CD8-positive, alpha-beta memory T cell (primary cell): ENCODE measurements around the gene IDI1. TPM values are rescaled to one million over a fixed set of nuclear protein-coding genes. Genes with fewer than 3 reads are reported as not detected.

Source experiments
- CTCF ChIA-PET: fragments of 350-600 bp; sonication (Branson Sonifier 250); formaldehyde crosslinking; loops from one replicate; lab custom pipeline; 2021; ENCODE audit warnings: antibody characterized with exemption; lab: Charles Lee
- POLR2A ChIA-PET: fragments of 350-600 bp; sonication (Branson Sonifier 250); formaldehyde crosslinking; loops from one replicate; lab custom pipeline; 2021; ENCODE audit warnings: antibody characterized with exemption; lab: Charles Lee
- DNase-seq, 5 donors: peaks; one replicate each; pipeline versions ENCODE4 v3.0.0 to v3.0.0-alpha.2; 2020 to 2022; ENCODE audit warnings: mixed read lengths in 1 of 5
- H3K27ac ChIP-seq: one replicate; pipeline ENCODE4 v1.7.0; 2013; ENCODE audit warnings: low read depth, mild to moderate bottlenecking, low read length, moderate library complexity
- H3K27me3 ChIP-seq: 2 replicates; pipeline ENCODE4 v1.7.0; 2013; ENCODE audit warnings: low read length, mild to moderate bottlenecking; ENCODE audit not compliant: insufficient read depth, poor library complexity, severe bottlenecking
- H3K36me3 ChIP-seq: 2 replicates; pipeline ENCODE4 v1.7.0; 2013; ENCODE audit warnings: mild to moderate bottlenecking, low read length, moderate library complexity; ENCODE audit not compliant: insufficient read depth
- H3K4me1 ChIP-seq: 2 replicates; pipeline ENCODE4 v1.7.0; 2013; ENCODE audit warnings: mild to moderate bottlenecking, low read length, moderate library complexity; ENCODE audit not compliant: insufficient read depth
- H3K4me3 ChIP-seq: 2 replicates; pipeline ENCODE4 v1.7.0; 2013; ENCODE audit warnings: mild to moderate bottlenecking, low read length
- H3K9me3 ChIP-seq: 2 replicates; pipeline ENCODE4 v1.7.0; 2013; ENCODE audit warnings: mild to moderate bottlenecking, low read length
- H3K27ac Mint-ChIP-seq, 8 donors: one replicate each; pipeline ENCODE4 v1.8.0; 2020 to 2021; ENCODE audit warnings: mixed read lengths in 8 of 8, mild to moderate bottlenecking in 6 of 8, inconsistent platforms in 3 of 8, moderate library complexity in 3 of 8
- H3K27me3 Mint-ChIP-seq, 2 donors: one replicate each; pipeline ENCODE4 v1.8.0; 2020 to 2021; ENCODE audit warnings: mixed read lengths in 2 of 2, mild to moderate bottlenecking in 1 of 2, moderate library complexity in 1 of 2
- H3K36me3 Mint-ChIP-seq, 3 donors: one replicate each; pipeline ENCODE4 v1.8.0; 2020 to 2021; ENCODE audit warnings: mixed read lengths in 3 of 3, inconsistent platforms in 1 of 3, mild to moderate bottlenecking in 1 of 3
- H3K4me1 Mint-ChIP-seq, 3 donors: one replicate each; pipeline ENCODE4 v1.8.0; 2020 to 2021; ENCODE audit warnings: mixed read lengths in 3 of 3, inconsistent platforms in 1 of 3, mild to moderate bottlenecking in 1 of 3
- H3K4me3 Mint-ChIP-seq, 7 donors: one replicate each; pipeline ENCODE4 v1.8.0; 2020 to 2021; ENCODE audit warnings: mixed read lengths in 7 of 7, mild to moderate bottlenecking in 6 of 7, moderate library complexity in 4 of 7, inconsistent platforms in 2 of 7
- H3K9me3 Mint-ChIP-seq, 5 donors: one replicate each; pipeline ENCODE4 v1.8.0; 2020 to 2022; ENCODE audit warnings: mixed read lengths in 5 of 5, mild to moderate bottlenecking in 3 of 5, moderate library complexity in 2 of 5, inconsistent platforms in 1 of 5
- polyA plus RNA-seq: library from polyadenylated mRNA; unstranded; fragments of 300-500 nt; fragmentation: Illumina TruSeq; gene quantifications from one replicate; pipeline ENCODE4 v1.2.3, GENCODE V29; 2021
- total RNA-seq, 2 experiments: library from RNA; stranded (reverse); gene quantifications; one replicate each; pipeline ENCODE4 v1.2.3, GENCODE V29; 2021

Gene IDI1
- total and polyA plus RNA-seq, 3 experiments from 2014 or later: 47.4 to 53.1 (median 50.1) TPM

DNA sequence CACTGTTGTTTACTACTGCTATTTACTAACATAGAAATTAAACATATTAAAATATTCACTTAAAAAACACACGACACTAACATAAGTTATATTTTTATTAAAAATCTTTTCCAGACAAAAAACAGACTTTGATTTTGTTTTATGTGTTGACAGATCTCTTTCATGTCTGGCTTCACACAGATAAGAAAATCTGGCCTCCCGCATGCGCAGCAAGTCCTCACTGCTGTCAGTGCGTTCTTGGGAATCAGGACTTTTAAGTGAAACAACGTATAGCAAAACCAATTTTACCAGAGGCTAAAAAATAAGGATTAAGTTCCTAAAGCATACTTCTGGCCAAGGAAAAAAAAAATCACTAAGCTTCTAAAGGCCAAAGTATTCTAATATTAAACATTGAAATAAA, 1.2 kb upstream of the IDI1 start:
- Histone ChIP-seq H3K27me3 (no peaks in the 10 kb centered on the region), H3K4me3 (peak overlapping the region; percentile 82), H3K36me3 (peaks cover 5% of the 10 kb centered on the region), H3K4me1 (peaks cover 61% of the 10 kb centered on the region), H3K27ac (peak overlapping the region; percentile 93), H3K9me3 (no peaks in the 10 kb centered on the region)
- Mint-ChIP-seq H3K4me3 (peak overlapping the region; percentile 92 to 95 (median 95)), H3K27ac (peak overlapping the region; percentile 98 to 99 (median 99)), H3K27me3 (peaks cover 0 to 3% of the 10 kb centered on the region in 2 donors), H3K9me3 (no peaks in the 10 kb centered on the region), H3K36me3 (peaks cover 0 to 56% (median 2%) of the 10 kb centered on the region in 3 donors), H3K4me1 (peaks cover 61 to 86% (median 78%) of the 10 kb centered on the region in 3 donors)
- ChIA-PET POLR2A (interaction anchor here (0.5 to 0.9 kb wide), 3 partner anchors 11 to 19 kb away, joined by 3 read pairs; no protein-coding TSS in a partner anchor), CTCF (interaction anchor here (0.9 to 1.9 kb wide), 4 partner anchors 9 to 37 kb away, joined by 3 to 5 read pairs (median 4); no protein-coding TSS in a partner anchor)
- peak in 1 of 5 donors; percentile 24 for DNase-seq

GRCh38 chr10:1049425-1049958, 573 bp upstream of the IDI1 start:
- Histone ChIP-seq H3K36me3 (peaks cover 5% of the 10 kb centered on the region), H3K27me3 (no peaks in the 10 kb centered on the region), H3K4me3 (peak overlapping the region; percentile 82), H3K4me1 (peaks cover 61% of the 10 kb centered on the region), H3K27ac (peak overlapping the region; percentile 93), H3K9me3 (no peaks in the 10 kb centered on the region)
- Mint-ChIP-seq H3K27me3 (peaks cover 0 to 3% of the 10 kb centered on the region in 2 donors), H3K9me3 (no peaks in the 10 kb centered on the region), H3K36me3 (peaks cover 0 to 53% (median 2%) of the 10 kb centered on the region in 3 donors), H3K27ac (peak overlapping the region; percentile 98 to 99 (median 99)), H3K4me3 (peak overlapping the region; percentile 92 to 95 (median 95)), H3K4me1 (peaks cover 61 to 86% (median 78%) of the 10 kb centered on the region in 3 donors)
- DNase-seq: no peak
- POLR2A ChIA-PET: interaction anchor here (0.6 to 2.3 kb wide), 7 partner anchors 9 to 319 kb away, joined by 3 to 19 read pairs (median 5); partner anchors contain the start of gene LARP4B
- CTCF ChIA-PET: interaction anchor here (1.0 to 1.9 kb wide), 6 partner anchors 10 to 61 kb away, joined by 3 to 6 read pairs (median 4); partner anchors contain the start of gene GTPBP4

- H3K27me3 Mint-ChIP-seq: peaks cover 0 to 5% of the 10 kb centered on the region in 2 donors
- peaks cover 68% of the 10 kb centered on the region for H3K4me1 ChIP-seq
- DNase-seq: peak in 1 of 5 donors; percentile 83
- H3K36me3 Mint-ChIP-seq: peaks cover 0 to 53% (median 2%) of the 10 kb centered on the region in 3 donors
- no peaks in the 10 kb centered on the region for H3K9me3 Mint-ChIP-seq
- peak overlapping the region; percentile 93 for H3K27ac ChIP-seq
- no peaks in the 10 kb centered on the region for H3K9me3 ChIP-seq
- no peaks in the 10 kb centered on the region for H3K27me3 ChIP-seq
- H3K4me3 ChIP-seq: peak overlapping the region; percentile 82
- peaks cover 10% of the 10 kb centered on the region for H3K36me3 ChIP-seq
- H3K27ac Mint-ChIP-seq: peak overlapping the region; percentile 98 to 99 (median 99)
- peaks cover 63 to 86% (median 78%) of the 10 kb centered on the region in 3 donors for H3K4me1 Mint-ChIP-seq
- peak overlapping the region; percentile 92 to 95 (median 95) for H3K4me3 Mint-ChIP-seq
- CTCF ChIA-PET: interaction anchor here (1.0 to 1.7 kb wide), 3 partner anchors 15 to 60 kb away, joined by 3 to 6 read pairs (median 4); partner anchors contain the start of gene GTPBP4
- POLR2A ChIA-PET: interaction anchor here (0.7 to 2.3 kb wide), 7 partner anchors 10 to 117 kb away, joined by 3 to 19 read pairs (median 5); partner anchors contain the start of gene LARP4B
Observed at GRCh38 chr10:1048349-1048731, 579 bp downstream of the IDI1 start.

DNA sequence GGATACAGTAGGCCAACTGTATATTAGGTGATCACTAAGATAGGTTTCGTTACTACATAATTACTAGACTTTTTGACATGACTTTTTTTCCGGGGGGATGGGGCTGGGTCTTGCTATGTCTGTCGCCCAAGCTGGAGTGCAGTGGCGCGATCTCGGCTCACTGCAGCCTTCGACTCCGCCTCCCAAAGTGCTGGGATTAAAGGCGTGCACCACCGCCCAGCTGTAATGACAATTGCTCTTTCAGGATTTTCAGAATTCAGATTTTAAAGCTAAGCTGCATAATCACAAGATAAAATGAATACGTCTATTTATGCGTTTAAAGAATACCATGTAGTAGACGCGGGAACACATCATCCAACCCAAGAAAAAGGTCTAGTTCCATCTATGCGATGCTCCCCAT, 982 bp downstream of the IDI1 start:
- Mint-ChIP-seq H3K36me3 (peaks cover 0 to 53% (median 2%) of the 10 kb centered on the region in 3 donors), H3K4me3 (peak overlapping the region; percentile 92 to 95 (median 95)), H3K27me3 (peaks cover 0 to 5% of the 10 kb centered on the region in 2 donors), H3K9me3 (no peaks in the 10 kb centered on the region), H3K27ac (peak overlapping the region; percentile 98 to 99 (median 99)), H3K4me1 (peaks cover 66 to 86% (median 78%) of the 10 kb centered on the region in 3 donors)
- Histone ChIP-seq H3K27ac (peak overlapping the region; percentile 93), H3K4me3 (peak overlapping the region; percentile 82), H3K4me1 (peaks cover 72% of the 10 kb centered on the region), H3K27me3 (no peaks in the 10 kb centered on the region), H3K36me3 (peaks cover 13% of the 10 kb centered on the region), H3K9me3 (no peaks in the 10 kb centered on the region)
- DNase-seq: no peak
- ChIA-PET CTCF (interaction anchor here (1.7 kb wide), 1 partner anchor 60 kb away, joined by 4 read pairs; the partner anchor contains the start of gene GTPBP4), POLR2A (interaction anchor here (0.8 to 2.3 kb wide), 4 partner anchors 11 to 116 kb away, joined by 4 to 19 read pairs (median 8); partner anchors contain the start of gene LARP4B)

- peak overlapping the region; percentile 49 to 86 (median 63) for H3K4me3 Mint-ChIP-seq
- Histone ChIP-seq H3K4me3 (no peak overlapping the region), H3K9me3 (no peaks in the 10 kb centered on the region), H3K36me3 (peaks cover 11% of the 10 kb centered on the region), H3K27me3 (no peaks in the 10 kb centered on the region), H3K27ac (no peak overlapping the region), H3K4me1 (peaks cover 53% of the 10 kb centered on the region)
- DNase-seq: no peak
- POLR2A ChIA-PET: interaction anchor here (1.4 kb wide), 1 partner anchor 10 kb away, joined by 3 read pairs; the partner anchor contains the start of gene WDR37
- H3K36me3 Mint-ChIP-seq: peaks cover 0 to 57% (median 3%) of the 10 kb centered on the region in 3 donors
- no peaks in the 10 kb centered on the region for H3K9me3 Mint-ChIP-seq
- peaks cover 0 to 5% of the 10 kb centered on the region in 2 donors for H3K27me3 Mint-ChIP-seq
- peaks cover 49 to 61% (median 53%) of the 10 kb centered on the region in 3 donors for H3K4me1 Mint-ChIP-seq
- H3K27ac Mint-ChIP-seq: peak overlapping the region; percentile 27 to 98 (median 92)
- CTCF ChIA-PET: interaction anchor here (1.0 kb wide), 1 partner anchor 12 kb away, joined by 3 read pairs; no protein-coding TSS in a partner anchor
Observed at GRCh38 chr10:1045415-1045814, 3.5 kb downstream of the IDI1 start.

- DNase-seq: no peak
- Mint-ChIP-seq H3K36me3 (peaks cover 0 to 60% (median 7%) of the 10 kb centered on the region in 3 donors), H3K27ac (peak overlapping the region; percentile 10 to 98 (median 92)), H3K27me3 (peaks cover 0 to 5% of the 10 kb centered on the region in 2 donors), H3K4me1 (peaks cover 48 to 61% (median 49%) of the 10 kb centered on the region in 3 donors), H3K4me3 (peak overlapping the region; percentile 49 to 86 (median 63)), H3K9me3 (no peaks in the 10 kb centered on the region)
- Histone ChIP-seq H3K27me3 (no peaks in the 10 kb centered on the region), H3K27ac (no peak overlapping the region), H3K4me1 (peaks cover 48% of the 10 kb centered on the region), H3K9me3 (no peaks in the 10 kb centered on the region), H3K36me3 (peaks cover 16% of the 10 kb centered on the region), H3K4me3 (peak overlapping the region; percentile 16)
- ChIA-PET POLR2A (interaction anchor here (1.4 kb wide), 1 partner anchor 11 kb away, joined by 3 read pairs; the partner anchor contains the start of gene WDR37), CTCF (interaction anchor here (1.0 kb wide), 1 partner anchor 13 kb away, joined by 3 read pairs; no protein-coding TSS in a partner anchor)
Observed at GRCh38 chr10:1044964-1045363, 4.0 kb downstream of the IDI1 start.

GRCh38 chr10:1044146-1044545, 4.8 kb downstream of the IDI1 start:
- Mint-ChIP-seq H3K9me3 (no peaks in the 10 kb centered on the region), H3K27me3 (peaks cover 0 to 5% of the 10 kb centered on the region in 2 donors), H3K27ac (peak overlapping the region in 7 of 8 donors; percentile 87 to 98 (median 94)), H3K36me3 (peaks cover 0 to 59% (median 7%) of the 10 kb centered on the region in 3 donors), H3K4me3 (peak overlapping the region; percentile 63 to 92 (median 84)), H3K4me1 (peaks cover 45 to 53% (median 50%) of the 10 kb centered on the region in 3 donors)
- DNase-seq: no peak
- Histone ChIP-seq H3K4me1 (peaks cover 44% of the 10 kb centered on the region), H3K36me3 (peaks cover 17% of the 10 kb centered on the region), H3K9me3 (no peaks in the 10 kb centered on the region), H3K27me3 (no peaks in the 10 kb centered on the region), H3K27ac (peak overlapping the region; percentile 55), H3K4me3 (peak overlapping the region; percentile 16)
- CTCF ChIA-PET: interaction anchor here (1.4 kb wide), 1 partner anchor 36 kb away, joined by 3 read pairs; no protein-coding TSS in a partner anchor
- POLR2A ChIA-PET: no interaction called here
